ENCODE data around the gene SMCO3.

DNA sequence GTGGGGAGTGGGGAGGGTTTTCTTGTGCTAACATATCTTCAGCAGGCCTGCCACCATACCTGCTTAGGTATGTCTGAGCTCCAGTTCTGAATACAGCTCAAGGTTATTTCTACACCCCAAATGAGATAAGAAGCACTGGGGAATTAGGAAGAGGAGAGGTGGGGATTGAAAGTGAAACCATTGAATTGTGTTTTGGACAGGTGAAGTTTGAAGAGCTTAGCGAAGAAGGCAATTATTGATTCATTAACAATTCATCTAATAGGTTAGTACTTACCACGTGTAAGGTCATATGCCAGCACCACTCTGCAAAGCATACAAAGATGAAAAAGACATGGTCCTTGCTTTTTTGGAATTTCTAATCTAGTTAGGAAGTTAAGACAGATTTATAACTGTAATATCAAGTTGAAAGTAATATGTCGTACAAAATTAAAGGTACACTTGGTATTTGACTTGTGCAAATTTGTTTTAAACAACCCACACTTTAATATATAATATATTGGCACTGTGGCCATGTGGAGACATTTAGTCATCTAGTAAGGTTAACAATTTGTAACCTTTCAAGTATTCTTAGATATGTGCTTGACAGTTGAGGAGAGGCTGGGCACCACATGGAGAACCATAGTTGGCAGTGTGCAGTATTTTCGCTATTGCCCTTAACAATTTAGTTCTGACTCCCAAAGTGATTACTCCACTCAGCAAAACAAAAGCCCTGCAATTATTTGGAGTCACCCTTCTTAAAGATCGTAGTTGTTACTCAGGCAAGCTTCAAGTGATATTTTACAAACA, 3.6 kb downstream of the SMCO3 start:
- no peak for TF ChIP-seq CTCF (IDR thresholded peaks at IDR 0.05)
- TF ChIP-seq POLR2A (IDR thresholded peaks at IDR 0.05), result no peak
